Measurements from ENCODE around the gene USP3. TPM values are rescaled to one million over a fixed set of nuclear protein-coding genes. Genes with fewer than 3 reads are reported as not detected.

The USP3 gene
- total and polyA plus RNA-seq, 11 donors: 7.1 to 30.8 (median 18.4) TPM

DNA sequence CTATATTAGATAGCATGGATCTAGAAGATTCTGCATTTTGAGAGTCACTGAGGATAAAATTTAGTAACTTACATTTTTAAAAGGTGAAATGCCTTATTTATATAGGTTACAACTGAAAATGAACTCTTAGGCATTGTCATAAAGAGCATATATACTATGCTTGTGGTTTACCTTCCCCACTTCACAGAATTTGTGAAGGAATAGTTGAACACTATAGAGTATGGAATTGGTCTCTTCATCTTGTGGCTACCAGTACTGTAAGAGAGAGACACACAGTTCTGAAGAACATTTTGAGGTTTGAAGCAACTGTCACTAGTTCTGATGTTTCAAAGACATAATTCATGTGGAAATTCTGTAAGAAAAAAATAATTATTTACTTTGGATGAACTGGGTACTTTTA, 51.1 kb downstream of the USP3 start:
- H3K4me1 ChIP-seq: peaks cover 0 to 41% (median 17%) of the 10 kb centered on the region in 12 donors
- no peaks in the 10 kb centered on the region for H3K9me3 ChIP-seq
- DNase-seq (no peak), ATAC-seq (no peak)
- H3K36me3 ChIP-seq: peaks cover 0 to 58% (median 36%) of the 10 kb centered on the region in 9 donors
- H3K27me3 ChIP-seq: no peaks in the 10 kb centered on the region
- H3K4me3 ChIP-seq: no peak overlapping the region
- H3K27ac ChIP-seq: no peak overlapping the region
- no peak for TF ChIP-seq CTCF (IDR thresholded peaks at IDR 0.05)
- intact Hi-C loops (cut with DNase I): loop anchor here in 2 of 10 donors (10.0 kb wide), 1 partner anchor 51 kb away; the partner anchor contains the start of gene USP3 (in 2 of the 2)

- ATAC-seq (peak in 1 of 4 donors; percentile 52), DNase-seq (no peak)
- Histone ChIP-seq H3K9me3 (no peaks in the 10 kb centered on the region), H3K36me3 (peaks cover 0 to 65% (median 43%) of the 10 kb centered on the region in 9 donors), H3K27ac (no peak overlapping the region), H3K4me3 (no peak overlapping the region), H3K4me1 (peaks cover 0 to 37% (median 17%) of the 10 kb centered on the region in 12 donors), H3K27me3 (no peaks in the 10 kb centered on the region)
- WGBS, 4 donors: 46 to 59% (median 51%) methylated on average over 6 of the region's 6 CpGs
- intact Hi-C loops (cut with DNase I): loop anchor here in 2 of 10 donors (10.0 kb wide), 1 partner anchor 51 kb away; the partner anchor contains the start of gene USP3 (in 2 of the 2)
- no peak for TF ChIP-seq POLR2A (IDR thresholded peaks at IDR 0.05)
- TF ChIP-seq CTCF (IDR thresholded peaks at IDR 0.05): no peak
Observed at GRCh38 chr15:63556246-63556645, 51.9 kb downstream of the USP3 start.

- peaks cover 0 to 70% (median 48%) of the 10 kb centered on the region in 9 donors for H3K36me3 ChIP-seq
- H3K4me1 ChIP-seq: peaks cover 0 to 33% (median 17%) of the 10 kb centered on the region in 12 donors
- DNase-seq (no peak), ATAC-seq (no peak)
- H3K9me3 ChIP-seq: no peaks in the 10 kb centered on the region
- no peaks in the 10 kb centered on the region for H3K27me3 ChIP-seq
- no peak overlapping the region for H3K27ac ChIP-seq
- no peak for TF ChIP-seq CTCF (IDR thresholded peaks at IDR 0.05)
- no peak for TF ChIP-seq POLR2A (IDR thresholded peaks at IDR 0.05)
- intact Hi-C loops (cut with DNase I): loop anchor here in 2 of 10 donors (10.0 kb wide), 1 partner anchor 52 kb away; the partner anchor contains the start of gene USP3 (in 2 of the 2)
- WGBS, 4 donors: 89 to 96% (median 93%) methylated on average over 7 of the region's 7 CpGs
- no peak overlapping the region for H3K4me3 ChIP-seq
Observed at GRCh38 chr15:63556736-63557135, 52.3 kb downstream of the USP3 start.

DNA sequence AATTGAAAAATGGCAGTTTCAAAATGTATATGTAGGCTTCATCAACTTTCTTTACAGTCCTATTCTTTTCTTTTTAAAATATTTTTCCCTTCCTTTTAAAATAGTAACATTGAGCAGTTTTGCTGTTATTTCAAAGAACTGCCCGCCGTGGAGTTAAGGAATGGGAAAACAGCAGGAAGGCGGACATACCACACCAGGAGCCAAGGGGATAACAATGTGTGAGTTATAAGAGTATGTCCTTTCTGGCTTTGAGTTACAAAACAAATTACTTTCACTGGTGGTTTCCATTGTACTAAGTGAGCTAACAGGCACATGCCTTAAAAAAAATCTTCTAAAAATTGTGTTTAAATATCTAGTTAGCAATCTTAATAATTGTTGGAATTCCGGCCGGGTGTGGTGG, 55.4 kb downstream of the USP3 start:
- no peak for ATAC-seq
- no peak overlapping the region for H3K4me3 ChIP-seq
- peaks cover 0 to 93% (median 77%) of the 10 kb centered on the region in 9 donors for H3K36me3 ChIP-seq
- H3K27ac ChIP-seq: no peak overlapping the region
- H3K4me1 ChIP-seq: peaks cover 0 to 7% (median 0%) of the 10 kb centered on the region in 12 donors
- no peak for DNase-seq
- H3K27me3 ChIP-seq: no peaks in the 10 kb centered on the region
- 95 to 98% (median 96%) methylated on average over 5 of the region's 5 CpGs for WGBS, 4 donors
- TF ChIP-seq CTCF (IDR thresholded peaks at IDR 0.05) (no peak), POLR2A (IDR thresholded peaks at IDR 0.05) (no peak)
- intact Hi-C loops (cut with DNase I): loop anchor here in 2 of 10 donors (10.0 kb wide), 1 partner anchor 55 kb away; the partner anchor contains the start of gene USP3 (in 2 of the 2)
- H3K9me3 ChIP-seq: no peaks in the 10 kb centered on the region

Data from heart left ventricle (tissue), 16 donors.